Kidney (tissue), 14 donors: ENCODE results near the gene SEC31A. TPM values are rescaled to one million over a fixed set of nuclear protein-coding genes. Genes with fewer than 3 reads are reported as not detected.

Experiments used
- DNase-seq, 5 donors: peaks; one replicate each; pipeline ENCODE4 v3.0.0-alpha.2; 2013 to 2020
- FAIRE-seq: peaks from 2 replicates; lab custom pipeline; 2012; peaks lifted over from hg19 to GRCh38; lab: Jason Lieb, UNC
- H3K27ac ChIP-seq, 2 donors: one replicate each; pipeline ENCODE4 v1.7.0; 2013; ENCODE audit warnings: low read depth in 2 of 2, low read length in 2 of 2, inconsistent platforms in 1 of 2
- H3K27me3 ChIP-seq: one replicate; pipeline ENCODE4 v1.7.1; 2013; ENCODE audit warnings: low read length, inconsistent platforms; ENCODE audit not compliant: control insufficient read depth, insufficient read depth
- H3K36me3 ChIP-seq, 3 donors: one replicate each; pipeline versions ENCODE4 v1.7.0 to v1.7.1; 2013; ENCODE audit warnings: low read length in 3 of 3, control low read depth in 1 of 3, inconsistent platforms in 1 of 3; ENCODE audit not compliant: insufficient read depth in 3 of 3, control insufficient read depth in 2 of 3
- H3K4me1 ChIP-seq, 3 donors: one replicate each; pipeline versions ENCODE4 v1.7.0 to v1.7.1; 2013; ENCODE audit warnings: low read length in 3 of 3, inconsistent platforms in 1 of 3, low read depth in 1 of 3; ENCODE audit not compliant: control insufficient read depth in 2 of 3, insufficient read depth in 2 of 3
- H3K4me3 ChIP-seq, 3 donors: one replicate each; pipeline versions ENCODE4 v1.7.0 to v1.8.1; 2013; ENCODE audit warnings: low read length in 3 of 3, control low read depth in 1 of 3, inconsistent platforms in 1 of 3
- H3K9ac ChIP-seq, 3 donors: one replicate each; pipeline versions ENCODE4 v1.7.0 to v1.7.1; 2013; ENCODE audit warnings: low read length in 3 of 3, control low read depth in 1 of 3, inconsistent platforms in 1 of 3
- H3K9me3 ChIP-seq, 3 donors: one replicate each; pipeline versions ENCODE4 v1.7.0 to v1.7.1; 2013; ENCODE audit warnings: low read length in 3 of 3, control low read depth in 1 of 3, inconsistent platforms in 1 of 3; ENCODE audit not compliant: control insufficient read depth in 2 of 3, insufficient read depth in 1 of 3
- intact Hi-C: fragments of 100-400 bp; cut with DNase I; formaldehyde crosslinking; loops from one replicate; pipeline ENCODE4 v1.11.1; 2022
- polyA plus RNA-seq: library from polyadenylated mRNA; stranded (reverse); fragments of 350-450 nt; fragmentation: Illumina TruSeq; extraction: RNeasy Lipid Tissue Mini Kit (QIAGEN cat#74804); gene quantifications from one replicate; pipeline ENCODE4 v1.2.3, GENCODE V29; 2014; ENCODE audit warnings: low read depth, low replicate concordance; ENCODE audit not compliant: insufficient read depth
- total RNA-seq: library from RNA; stranded (reverse); fragmentation: NEBNext Ultra II Directional; extraction: Animal tissue kit (Norgen Biotek cat#: 25700); gene quantifications from one replicate; pipeline ENCODE4 v1.2.1, GENCODE V29; 2021
- TF ChIP-seq, protein P1 (sequence below): IDR thresholded peaks from 3 replicates; pipeline ENCODE4 v1.5.1; 2012; ENCODE audit warnings: mild to moderate bottlenecking, moderate library complexity, borderline replicate concordance; ENCODE audit not compliant: insufficient read depth; ENCODE audit errors: extremely low read depth
- donor health status: control.
- donor health status: control.
- donor health status: control.
- donor health status: control.
- donor health status: control.
- donor health status: DM: yes; HTN: yes; CAD: no.
- donor health status: Normal renal cell carcinoma (clear cell type).

The SEC31A gene
- total and polyA plus RNA-seq, 2 donors from 2014 or later, result 104 to 204 TPM

DNA sequence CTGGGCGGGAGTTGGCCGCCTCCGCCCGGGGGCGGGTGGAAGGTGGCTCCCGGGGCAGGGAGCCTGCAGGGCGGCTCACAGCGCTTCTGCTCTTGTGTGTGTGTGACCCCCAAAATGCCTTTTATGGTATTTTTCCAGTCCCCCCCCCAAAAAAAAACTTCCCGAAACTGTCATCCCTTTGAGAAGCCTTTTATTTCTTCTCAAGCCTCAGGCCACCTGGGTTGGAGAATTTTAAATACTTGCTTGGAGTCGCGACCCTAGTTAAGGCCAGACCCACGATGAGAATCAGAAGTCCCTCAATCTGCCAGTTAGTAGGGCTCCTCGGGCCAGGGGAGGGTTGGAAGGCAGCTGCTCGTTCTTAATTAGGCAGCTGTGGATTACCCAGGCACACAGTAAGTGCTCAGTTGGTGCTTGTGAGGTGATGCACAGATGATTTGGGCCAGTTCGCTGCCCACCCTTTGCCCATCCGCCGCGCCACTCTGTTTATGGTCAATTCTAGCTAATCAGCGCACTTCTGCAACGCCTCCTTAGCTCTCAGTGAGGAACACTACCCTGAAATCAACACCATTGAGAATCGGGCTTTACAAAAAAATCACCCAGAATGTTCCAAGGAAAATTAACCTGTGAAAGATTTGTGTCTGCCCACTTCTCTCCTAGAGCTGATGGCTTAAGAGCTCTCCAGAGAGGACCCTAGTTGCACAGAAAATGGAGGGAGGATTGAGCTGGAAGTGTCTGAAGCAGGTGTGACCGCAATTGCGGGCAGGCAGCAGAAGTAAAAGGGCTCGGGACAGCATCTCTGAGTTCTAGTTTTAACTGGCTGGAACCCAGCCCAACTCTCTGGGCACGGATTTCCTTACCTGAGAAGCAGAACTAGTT lies 91.7 kb downstream of the SEC31A start:
- no peaks in the 10 kb centered on the region for H3K9me3 ChIP-seq
- peaks cover 0 to 8% (median 2%) of the 10 kb centered on the region in 3 donors for H3K4me1 ChIP-seq
- no peak overlapping the region for H3K27ac ChIP-seq
- peak overlapping the region in 2 of 3 donors; percentile 36 to 60 for H3K9ac ChIP-seq
- no peaks in the 10 kb centered on the region for H3K27me3 ChIP-seq
- H3K36me3 ChIP-seq, result no peaks in the 10 kb centered on the region
- peak in 4 of 5 donors; percentile 30 to 45 (median 40) for DNase-seq
- TF ChIP-seq, protein P1, sequence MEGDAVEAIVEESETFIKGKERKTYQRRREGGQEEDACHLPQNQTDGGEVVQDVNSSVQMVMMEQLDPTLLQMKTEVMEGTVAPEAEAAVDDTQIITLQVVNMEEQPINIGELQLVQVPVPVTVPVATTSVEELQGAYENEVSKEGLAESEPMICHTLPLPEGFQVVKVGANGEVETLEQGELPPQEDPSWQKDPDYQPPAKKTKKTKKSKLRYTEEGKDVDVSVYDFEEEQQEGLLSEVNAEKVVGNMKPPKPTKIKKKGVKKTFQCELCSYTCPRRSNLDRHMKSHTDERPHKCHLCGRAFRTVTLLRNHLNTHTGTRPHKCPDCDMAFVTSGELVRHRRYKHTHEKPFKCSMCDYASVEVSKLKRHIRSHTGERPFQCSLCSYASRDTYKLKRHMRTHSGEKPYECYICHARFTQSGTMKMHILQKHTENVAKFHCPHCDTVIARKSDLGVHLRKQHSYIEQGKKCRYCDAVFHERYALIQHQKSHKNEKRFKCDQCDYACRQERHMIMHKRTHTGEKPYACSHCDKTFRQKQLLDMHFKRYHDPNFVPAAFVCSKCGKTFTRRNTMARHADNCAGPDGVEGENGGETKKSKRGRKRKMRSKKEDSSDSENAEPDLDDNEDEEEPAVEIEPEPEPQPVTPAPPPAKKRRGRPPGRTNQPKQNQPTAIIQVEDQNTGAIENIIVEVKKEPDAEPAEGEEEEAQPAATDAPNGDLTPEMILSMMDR, result no peak
- H3K4me3 ChIP-seq, result peak overlapping the region; percentile 57 to 62 (median 61)
- FAIRE-seq, result no peak
- intact Hi-C loops, result no loop called here

DNA sequence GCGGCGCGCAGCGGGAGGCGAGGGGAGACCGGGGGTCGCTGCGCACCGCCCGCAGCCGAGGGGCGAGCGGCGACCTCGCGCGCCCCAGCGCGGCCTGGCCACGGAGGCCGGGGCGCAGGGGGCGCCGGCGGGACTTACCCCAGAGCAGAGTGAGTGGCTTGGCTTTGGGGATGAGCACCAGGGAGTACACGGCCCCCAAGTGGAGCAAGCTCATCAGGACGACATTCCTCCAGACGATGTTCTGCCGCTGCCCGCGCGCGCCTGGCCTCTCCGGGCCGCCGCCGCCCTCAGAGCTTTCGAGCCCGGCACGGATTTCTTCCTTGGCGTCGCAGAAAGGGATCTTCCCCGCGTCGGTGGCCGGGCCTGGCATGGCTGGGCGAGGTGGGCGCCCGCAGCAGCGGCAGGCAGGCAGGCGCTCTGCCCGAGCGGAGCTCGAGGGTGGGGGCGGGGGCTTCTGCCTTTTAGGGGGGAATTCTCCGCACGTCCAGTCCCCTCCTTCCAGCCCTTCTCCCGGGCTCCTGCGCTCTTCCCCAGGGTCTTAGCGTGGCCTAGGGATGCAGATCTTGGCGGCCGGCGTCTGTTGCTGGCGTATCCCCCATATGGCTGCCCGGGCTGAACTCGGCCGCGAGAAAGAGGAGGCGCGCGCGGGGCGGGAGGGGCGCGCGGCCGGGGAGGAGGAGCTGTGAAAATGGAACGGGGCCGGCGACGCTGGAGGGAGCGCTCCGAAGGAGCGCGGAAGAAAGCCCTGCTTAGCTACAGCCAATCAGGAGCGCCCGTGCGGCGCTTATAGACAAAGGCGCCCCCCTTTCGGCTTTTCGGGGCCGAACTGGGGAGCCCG lies 92.6 kb downstream of the SEC31A start, which contains the start of gene SCD5:
Gene SCD5 (minus strand): TSS at position 629 of the 838 bp plus-strand sequence. CDS start 259 bp downstream, at position 370.
- intact Hi-C loops, result no loop called here
- no peaks in the 10 kb centered on the region for H3K9me3 ChIP-seq
- H3K4me3 ChIP-seq, result peak within 1 kb of the TSS; percentile 57 to 62 (median 62)
- H3K36me3 ChIP-seq, result no peaks in the 10 kb centered on the region
- H3K9ac ChIP-seq, result peak within 1 kb of the TSS in 2 of 3 donors; percentile 36 to 60
- DNase-seq (peak; percentile 77 to 92 (median 82)), FAIRE-seq (no peak)
- H3K27me3 ChIP-seq, result no peaks in the 10 kb centered on the region
- H3K4me1 ChIP-seq, result peaks cover 0 to 8% (median 2%) of the 10 kb centered on the region in 3 donors
- H3K27ac ChIP-seq, result peak within 1 kb of the TSS; percentile 33 to 60
- TF ChIP-seq, protein P1, result no peak

DNA sequence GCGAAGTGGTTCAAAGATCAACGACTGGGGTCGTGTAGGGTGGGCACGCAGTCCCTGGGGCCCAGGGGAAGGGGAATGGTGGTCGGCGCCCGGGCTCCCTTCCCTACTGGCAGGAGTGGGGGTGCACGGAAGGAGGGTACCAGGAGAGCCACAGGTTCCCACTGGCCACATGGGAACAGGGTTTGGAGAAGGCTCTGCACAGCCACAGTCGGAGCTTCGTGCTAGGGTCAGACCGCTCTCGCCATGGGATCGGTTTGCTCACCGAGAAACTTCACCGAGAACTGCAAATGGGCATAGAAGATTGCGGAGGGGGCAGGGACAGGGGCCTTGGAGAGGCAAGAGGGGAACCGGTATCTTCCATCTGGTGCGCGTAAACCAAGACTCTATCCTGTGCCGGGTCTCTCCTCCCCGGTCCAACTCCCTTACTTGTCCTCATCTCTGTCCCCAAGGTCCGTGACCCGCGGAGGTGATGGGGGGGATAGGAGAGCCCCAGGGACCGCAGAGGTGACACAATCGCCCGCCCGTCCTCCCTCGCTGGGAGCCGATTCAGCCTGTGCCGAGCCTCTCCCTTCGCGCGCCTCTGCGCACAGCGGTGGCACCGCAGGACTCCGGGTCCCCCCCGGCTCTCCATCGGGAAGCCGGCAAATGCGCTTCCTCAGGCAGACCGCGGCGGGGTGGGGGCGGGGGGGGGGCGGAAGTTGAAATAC lies 93.4 kb downstream of the SEC31A start:
- peak overlapping the region in 2 of 3 donors; percentile 20 to 35 for H3K9ac ChIP-seq
- H3K4me3 ChIP-seq, result peak overlapping the region; percentile 42 to 62 (median 57)
- intact Hi-C loops, result no loop called here

More for the DNA sequence above, 93.4 kb downstream of the SEC31A start:
- no peaks in the 10 kb centered on the region for H3K9me3 ChIP-seq
- TF ChIP-seq, protein P1, result no peak
- DNase-seq (peak; percentile 54 to 82 (median 59)), FAIRE-seq (no peak)
- no peaks in the 10 kb centered on the region for H3K36me3 ChIP-seq
- H3K4me1 ChIP-seq, result peaks cover 0 to 8% (median 2%) of the 10 kb centered on the region in 3 donors
- H3K27me3 ChIP-seq, result no peaks in the 10 kb centered on the region
- peak overlapping the region in 1 of 2 donors; percentile 60 for H3K27ac ChIP-seq
